ENCODE results near the gene ZNF484.
"Not testable (repeated sequence)": the region's sequence is repeated elsewhere in the genome, so short reads cannot be mapped to it uniquely, and the experiment has no call there.

Gene ZNF484

DNA sequence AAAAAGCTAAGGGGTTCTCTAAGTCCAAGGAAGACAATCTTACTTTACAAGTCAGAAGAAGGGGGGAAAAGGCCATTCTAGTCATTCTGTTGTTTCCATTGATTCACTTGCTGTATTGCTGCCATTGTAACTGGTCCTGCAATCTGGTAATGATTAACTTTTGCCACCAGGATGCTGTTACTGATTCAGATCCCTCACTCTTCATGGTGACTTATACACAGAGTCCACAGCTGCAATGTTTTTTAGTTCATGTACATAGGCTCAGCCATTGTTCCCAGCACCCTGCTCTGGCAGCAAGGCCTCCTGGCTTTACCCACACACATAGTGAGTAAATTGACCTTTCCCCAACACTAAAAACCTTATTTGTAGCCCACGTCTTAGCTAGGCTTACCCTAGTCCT, 57.9 kb downstream of the ZNF484 start:
- H3K4me3 ChIP-seq (ENCODE audit: low read length); H3K27ac ChIP-seq (ENCODE audit: low read length); H3K4me1 ChIP-seq (ENCODE audit: control insufficient read depth, insufficient read depth, low read length); H3K9me3 ChIP-seq (ENCODE audit: control insufficient read depth, insufficient read depth, low read length); H3K27me3 ChIP-seq (ENCODE audit: control insufficient read depth, insufficient read depth, low read length); DNase-seq (ENCODE audit: low read depth, low spot score); H3K36me3 ChIP-seq (ENCODE audit: control insufficient read depth, insufficient read depth, low read length): not testable (repeated sequence)
- no CpG with 5 or more reads among the region's 1 CpG for WGBS (ENCODE audit: insufficient coverage, insufficient read length)

DNA sequence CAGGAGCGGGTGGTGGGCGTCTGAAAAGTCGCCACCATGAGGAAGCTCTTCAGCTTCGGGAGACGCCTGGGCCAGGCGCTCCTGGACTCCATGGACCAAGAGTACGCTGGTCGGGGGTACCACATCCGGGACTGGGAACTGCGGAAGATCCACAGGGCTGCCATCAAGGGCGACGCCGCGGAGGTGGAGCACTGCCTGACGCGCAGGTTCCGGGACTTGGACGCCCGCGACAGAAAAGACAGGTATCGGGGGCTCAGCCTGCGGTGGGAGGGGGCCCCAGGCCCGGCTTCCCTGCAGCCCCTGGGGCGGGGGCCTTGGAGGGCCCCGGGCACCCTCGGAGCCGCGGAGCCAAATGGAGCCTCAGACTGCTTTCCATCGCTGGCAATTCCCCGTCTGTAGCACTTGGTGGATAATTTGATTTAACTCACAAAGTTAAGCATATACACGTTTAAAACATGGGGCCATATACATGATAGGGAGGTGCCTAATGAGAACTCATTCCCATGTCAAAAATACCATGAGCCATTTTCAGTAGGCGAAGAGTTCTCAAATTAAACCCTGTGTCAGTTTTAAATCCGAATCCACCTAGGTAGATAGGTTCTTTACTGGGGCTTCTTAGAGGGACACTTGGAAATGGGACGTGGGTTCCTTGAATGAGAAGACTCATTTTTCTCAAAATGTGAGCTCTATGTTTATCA, 68.1 kb downstream of the ZNF484 start:
- Histone ChIP-seq H3K27me3 (ENCODE audit: control insufficient read depth, insufficient read depth, low read length) (peaks cover 38% of the 10 kb centered on the region; the same call in 1 of the 2 replicates), H3K4me3 (ENCODE audit: low read length) (peak overlapping the region; percentile 12; the same call in 1 of the 2 replicates)
- DNase-seq (ENCODE audit: low read depth, low spot score): not testable (repeated sequence)

DNA sequence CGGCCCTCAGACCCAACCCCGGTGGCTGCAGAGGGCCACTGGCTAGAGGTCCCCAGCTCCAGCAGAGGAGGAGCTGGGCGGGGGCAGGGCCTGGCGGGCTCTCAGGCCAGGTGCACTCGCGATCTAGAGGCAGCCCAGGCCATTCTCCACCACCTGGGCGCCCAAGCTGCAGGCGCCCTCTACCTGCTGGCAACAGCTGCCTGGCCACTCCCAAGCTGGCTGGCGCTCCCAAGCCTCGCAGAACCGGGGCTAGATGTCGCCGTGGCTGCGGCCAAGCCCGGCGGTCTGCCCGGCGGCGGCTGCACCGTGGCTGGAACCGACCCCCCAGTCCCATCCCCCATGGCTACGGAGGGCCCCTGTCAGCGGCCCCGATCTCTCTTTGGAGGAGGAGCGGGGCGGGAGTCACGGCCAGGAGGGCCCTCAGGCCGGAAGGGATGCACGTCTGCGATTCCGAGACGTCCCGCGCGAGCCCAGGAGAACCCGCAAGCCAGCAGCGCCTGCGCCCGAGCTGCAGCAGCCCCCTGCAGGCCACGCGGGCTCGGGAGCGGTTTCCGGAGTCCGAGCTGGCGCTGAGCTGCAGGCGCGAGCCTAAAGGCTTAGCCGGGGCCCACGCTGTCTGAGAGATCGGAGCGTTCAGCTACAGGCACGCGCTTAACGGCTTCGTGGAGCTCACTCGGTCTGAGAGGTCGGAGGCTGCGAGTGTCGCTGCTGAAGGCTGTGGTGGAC, 68.9 kb downstream of the ZNF484 start:
- Histone ChIP-seq H3K36me3 (ENCODE audit: control insufficient read depth, insufficient read depth, low read length) (no peaks in the 10 kb centered on the region), H3K4me3 (ENCODE audit: low read length) (peak overlapping the region; percentile 2; the same call in 1 of the 2 replicates), H3K9me3 (ENCODE audit: control insufficient read depth, insufficient read depth, low read length) (no peaks in the 10 kb centered on the region), H3K27me3 (ENCODE audit: control insufficient read depth, insufficient read depth, low read length) (peaks cover 40% of the 10 kb centered on the region; the same call in 1 of the 2 replicates), H3K27ac (ENCODE audit: low read length) (no peak overlapping the region), H3K4me1 (ENCODE audit: control insufficient read depth, insufficient read depth, low read length) (0 out of 2 replicates have a peak, but pooled peaks cover 2% of the 10 kb centered on the region)
- no CpG with 5 or more reads among the region's 60 CpGs for WGBS (ENCODE audit: insufficient coverage, insufficient read length)
- peak; percentile 35 for DNase-seq (ENCODE audit: low read depth, low spot score)

More for the DNA sequence above, 68.1 kb downstream of the ZNF484 start:
- no CpG with 5 or more reads among the region's 34 CpGs for WGBS (ENCODE audit: insufficient coverage, insufficient read length)
- H3K4me1 ChIP-seq (ENCODE audit: control insufficient read depth, insufficient read depth, low read length); H3K9me3 ChIP-seq (ENCODE audit: control insufficient read depth, insufficient read depth, low read length); H3K36me3 ChIP-seq (ENCODE audit: control insufficient read depth, insufficient read depth, low read length); H3K27ac ChIP-seq (ENCODE audit: low read length): not testable (repeated sequence)

DNA sequence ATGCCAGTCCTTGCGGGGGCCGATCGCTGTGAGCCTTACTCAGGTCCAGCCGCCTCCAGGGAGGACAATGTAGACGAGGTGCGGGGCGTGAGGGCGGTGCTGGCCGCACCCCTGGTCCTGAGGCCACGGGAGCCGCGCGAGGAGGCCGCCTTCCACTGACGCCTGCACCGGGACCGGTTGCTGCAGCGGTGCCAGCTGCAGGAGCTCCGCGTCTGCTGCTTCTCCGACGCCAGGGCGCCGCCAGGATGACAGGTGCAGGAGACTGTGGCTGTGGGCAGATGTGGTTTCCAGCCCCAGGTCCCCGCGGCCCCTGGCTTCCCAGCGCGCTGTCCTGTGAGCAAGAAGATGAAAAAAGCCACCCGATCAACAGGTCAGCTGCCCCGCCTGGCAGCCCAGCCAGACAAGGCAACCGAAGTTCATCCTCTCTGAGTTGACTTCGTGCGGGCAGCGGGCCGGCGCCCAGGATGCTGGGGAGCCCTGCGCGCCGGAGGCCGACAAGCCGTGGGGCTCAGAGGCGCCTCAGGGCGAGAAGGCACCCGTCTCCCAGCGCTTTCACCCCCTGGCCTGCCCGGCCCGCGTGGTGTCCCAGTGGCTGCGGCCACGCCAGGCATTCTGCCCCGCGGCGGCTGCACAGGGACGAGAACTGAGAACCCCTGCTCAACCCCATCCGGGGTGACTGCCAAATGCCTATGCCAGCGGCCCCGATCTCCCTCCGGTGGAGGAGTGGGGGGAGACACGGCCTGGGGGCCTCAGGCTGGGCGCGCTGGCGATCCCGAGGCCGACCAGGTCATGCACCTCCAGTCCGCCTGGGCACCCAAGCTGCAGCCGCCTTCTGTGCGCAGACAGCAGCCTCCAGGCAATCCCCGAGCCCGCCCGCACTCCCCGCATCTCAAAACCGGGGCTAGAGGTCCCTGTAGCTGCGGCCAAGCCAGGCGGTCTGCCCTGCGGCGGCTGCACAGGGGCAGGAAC, 69.8 kb downstream of the ZNF484 start:
- WGBS (ENCODE audit: insufficient coverage, insufficient read length): no CpG with 5 or more reads among the region's 76 CpGs
- H3K27ac ChIP-seq (ENCODE audit: low read length): no peak overlapping the region
- no peaks in the 10 kb centered on the region for H3K36me3 ChIP-seq (ENCODE audit: control insufficient read depth, insufficient read depth, low read length)
- H3K4me3 ChIP-seq (ENCODE audit: low read length): peak overlapping the region; percentile 2; the same call in 1 of the 2 replicates
- 0 out of 2 replicates have a peak, but pooled peaks cover 2% of the 10 kb centered on the region for H3K4me1 ChIP-seq (ENCODE audit: control insufficient read depth, insufficient read depth, low read length)
- peaks cover 40% of the 10 kb centered on the region; the same call in 1 of the 2 replicates for H3K27me3 ChIP-seq (ENCODE audit: control insufficient read depth, insufficient read depth, low read length)
- H3K9me3 ChIP-seq (ENCODE audit: control insufficient read depth, insufficient read depth, low read length): no peaks in the 10 kb centered on the region
- DNase-seq (ENCODE audit: low read depth, low spot score): no peak

DNA sequence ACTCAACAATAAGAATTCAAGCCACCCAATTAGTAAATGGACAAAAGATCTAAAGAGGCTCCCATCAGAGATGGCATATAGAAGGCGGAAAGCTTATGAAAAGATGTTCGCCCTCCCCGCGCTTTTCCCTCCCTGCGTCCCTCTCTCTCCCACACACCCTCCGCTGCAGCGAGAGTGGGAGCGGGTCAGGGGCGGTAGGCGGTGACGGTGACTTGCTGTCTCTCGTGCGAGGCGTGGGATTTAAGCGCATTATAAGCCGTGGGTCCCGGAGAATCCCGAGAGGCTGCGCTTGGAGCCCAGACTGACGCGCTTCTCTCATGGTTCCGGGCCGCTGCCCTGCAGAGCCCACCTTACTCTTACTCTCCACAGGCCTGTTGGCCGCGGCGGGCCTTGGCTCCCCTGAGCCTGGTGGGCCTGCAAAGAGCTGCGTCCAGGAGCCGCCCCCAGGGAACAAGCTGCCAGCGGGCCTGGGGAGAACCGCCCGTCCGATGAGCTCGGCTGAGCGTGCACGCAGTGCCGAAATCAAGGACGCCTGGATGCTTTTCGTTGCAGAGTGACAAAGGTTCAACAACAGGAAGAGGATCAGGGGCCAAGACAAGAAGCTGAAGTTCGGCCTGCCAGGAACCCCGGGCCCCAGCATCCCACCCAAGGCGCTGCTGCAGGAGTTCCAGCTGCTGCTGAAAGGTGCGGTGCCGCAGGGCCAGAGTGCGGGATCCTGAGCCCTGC, 70.6 kb downstream of the ZNF484 start:
- H3K4me3 ChIP-seq (ENCODE audit: low read length): no peak overlapping the region
- H3K4me1 ChIP-seq (ENCODE audit: control insufficient read depth, insufficient read depth, low read length): 0 out of 2 replicates have a peak, but pooled peaks cover 2% of the 10 kb centered on the region
- H3K36me3 ChIP-seq (ENCODE audit: control insufficient read depth, insufficient read depth, low read length): no peaks in the 10 kb centered on the region
- no peak overlapping the region for H3K27ac ChIP-seq (ENCODE audit: low read length)
- WGBS (ENCODE audit: insufficient coverage, insufficient read length): no CpG with 5 or more reads among the region's 44 CpGs
- H3K27me3 ChIP-seq (ENCODE audit: control insufficient read depth, insufficient read depth, low read length): peaks cover 40% of the 10 kb centered on the region; the same call in 1 of the 2 replicates
- no peaks in the 10 kb centered on the region for H3K9me3 ChIP-seq (ENCODE audit: control insufficient read depth, insufficient read depth, low read length)
- DNase-seq (ENCODE audit: low read depth, low spot score): no peak

DNA sequence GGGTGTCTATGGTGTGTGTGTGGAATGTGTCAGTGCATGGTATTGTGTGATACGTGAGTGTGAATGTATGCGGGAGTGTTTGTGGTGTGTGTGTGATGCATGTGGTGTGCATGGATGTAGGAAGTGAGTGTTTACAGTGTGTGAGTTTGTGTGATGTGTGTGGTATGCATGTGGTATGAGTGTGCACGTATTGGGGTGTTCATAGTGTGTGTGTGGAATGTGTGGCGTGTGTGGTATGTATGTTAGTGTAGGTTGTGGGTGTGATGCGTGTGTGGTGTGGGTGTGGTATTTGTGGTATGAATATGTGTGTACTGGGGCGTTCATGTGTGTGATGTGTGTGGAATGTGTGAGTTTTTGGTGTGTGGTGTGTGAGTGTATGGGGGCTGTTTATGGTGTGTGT, 73.1 kb downstream of the ZNF484 start:
- no peak for DNase-seq (ENCODE audit: low read depth, low spot score)
- 100% methylated on average over 6 of the region's 6 CpGs for WGBS (ENCODE audit: insufficient coverage, insufficient read length)
- H3K27me3 ChIP-seq (ENCODE audit: control insufficient read depth, insufficient read depth, low read length): peaks cover 34% of the 10 kb centered on the region; the same call in 1 of the 2 replicates

DNA sequence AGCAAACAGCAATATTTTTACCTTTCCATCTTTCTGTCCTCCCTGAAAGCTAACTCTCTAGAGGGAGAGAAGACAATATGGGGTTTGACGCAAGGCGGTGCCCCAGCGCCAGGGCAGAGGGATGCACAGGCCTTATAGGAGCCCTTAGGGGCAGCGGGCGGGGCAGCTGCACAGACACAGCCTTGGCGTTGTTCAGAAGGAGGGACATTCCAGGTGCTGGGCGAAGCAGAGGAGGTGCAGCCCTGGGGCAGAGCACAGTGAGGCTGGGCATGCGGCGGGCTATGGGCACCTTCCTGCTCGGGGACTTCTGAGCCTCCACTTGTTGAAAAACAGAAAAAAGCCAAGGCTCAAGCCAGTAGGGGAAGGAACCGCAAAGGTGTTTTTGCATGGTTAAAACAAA, 79.5 kb downstream of the ZNF484 start:
- H3K9me3 ChIP-seq (ENCODE audit: control insufficient read depth, insufficient read depth, low read length): no peaks in the 10 kb centered on the region
- H3K4me3 ChIP-seq (ENCODE audit: low read length): no peak overlapping the region
- H3K36me3 ChIP-seq (ENCODE audit: control insufficient read depth, insufficient read depth, low read length): no peaks in the 10 kb centered on the region
- H3K27ac ChIP-seq (ENCODE audit: low read length): no peak overlapping the region
- no peak for DNase-seq (ENCODE audit: low read depth, low spot score)
- no CpG with 5 or more reads among the region's 11 CpGs for WGBS (ENCODE audit: insufficient coverage, insufficient read length)
- H3K27me3 ChIP-seq (ENCODE audit: control insufficient read depth, insufficient read depth, low read length): no peaks in the 10 kb centered on the region
- H3K4me1 ChIP-seq (ENCODE audit: control insufficient read depth, insufficient read depth, low read length): no peaks in the 10 kb centered on the region

More for the DNA sequence above, 73.1 kb downstream of the ZNF484 start:
- Histone ChIP-seq H3K9me3 (ENCODE audit: control insufficient read depth, insufficient read depth, low read length) (no peaks in the 10 kb centered on the region), H3K4me3 (ENCODE audit: low read length) (no peak overlapping the region), H3K4me1 (ENCODE audit: control insufficient read depth, insufficient read depth, low read length) (0 out of 2 replicates have a peak, but pooled peaks cover 2% of the 10 kb centered on the region), H3K36me3 (ENCODE audit: control insufficient read depth, insufficient read depth, low read length) (no peaks in the 10 kb centered on the region), H3K27ac (ENCODE audit: low read length) (no peak overlapping the region)

DNA sequence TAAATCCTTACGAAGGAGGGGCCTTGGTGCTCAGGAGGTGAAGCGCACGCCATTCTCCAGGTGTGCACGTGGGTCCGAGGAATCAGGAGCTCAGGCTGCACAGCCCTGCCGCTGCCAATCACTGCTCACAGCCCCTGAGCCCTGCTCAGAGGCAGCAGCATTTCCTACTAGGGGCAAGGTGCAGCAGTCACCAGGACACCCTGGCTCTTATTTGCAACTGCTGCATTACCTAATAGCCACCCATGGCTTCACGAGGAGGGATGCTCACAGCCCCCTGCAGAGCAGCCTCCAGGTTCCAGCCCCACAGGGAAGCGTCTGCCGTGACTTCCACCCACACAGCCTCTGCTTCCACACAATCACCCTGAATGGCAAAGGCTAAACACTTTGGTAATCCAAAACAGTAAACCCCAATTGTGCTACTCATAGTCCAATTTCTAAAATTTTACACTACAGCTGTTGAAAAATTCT, 81.5 kb downstream of the ZNF484 start:
- not testable (repeated sequence) for DNase-seq (ENCODE audit: low read depth, low spot score); H3K36me3 ChIP-seq (ENCODE audit: control insufficient read depth, insufficient read depth, low read length); H3K4me3 ChIP-seq (ENCODE audit: low read length); H3K27me3 ChIP-seq (ENCODE audit: control insufficient read depth, insufficient read depth, low read length); H3K27ac ChIP-seq (ENCODE audit: low read length); H3K9me3 ChIP-seq (ENCODE audit: control insufficient read depth, insufficient read depth, low read length); H3K4me1 ChIP-seq (ENCODE audit: control insufficient read depth, insufficient read depth, low read length)
- WGBS (ENCODE audit: insufficient coverage, insufficient read length): no CpG with 5 or more reads among the region's 9 CpGs

DNA sequence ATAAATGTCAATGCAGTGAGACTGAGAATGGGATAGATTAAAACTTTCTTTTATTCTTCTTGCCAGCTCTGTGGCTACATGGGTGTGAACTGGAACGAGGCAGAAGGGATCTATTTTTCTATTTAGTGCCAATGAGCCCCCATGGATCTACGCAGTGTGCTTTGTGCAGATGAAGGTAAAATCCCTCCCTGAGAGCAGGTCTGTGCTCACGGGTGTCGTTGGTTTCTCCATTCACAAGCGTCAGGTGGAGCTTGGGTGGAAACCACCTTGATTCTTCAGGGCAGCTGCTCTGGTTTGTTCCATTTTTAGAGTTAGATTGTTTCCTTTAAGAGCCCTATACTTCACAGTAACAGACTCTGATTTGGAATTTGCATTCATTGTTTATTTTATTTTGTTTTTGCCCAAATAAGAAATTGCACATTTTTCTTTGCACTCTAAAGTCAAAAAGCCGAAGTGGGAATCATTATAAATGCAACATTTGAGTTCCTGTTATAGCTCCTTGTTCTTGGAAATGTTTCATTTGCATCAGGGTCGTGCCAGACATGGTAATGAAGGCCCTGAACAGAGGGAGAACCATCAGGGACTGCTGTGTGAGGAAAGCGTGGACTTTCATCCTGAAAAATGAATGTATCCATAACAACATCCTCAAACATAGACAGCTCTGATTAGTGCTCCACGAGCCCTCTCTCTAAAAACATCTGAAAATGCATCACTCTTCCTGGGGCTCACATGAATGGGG, 82.1 kb downstream of the ZNF484 start:
- H3K27ac ChIP-seq (ENCODE audit: low read length): no peak overlapping the region
- no peaks in the 10 kb centered on the region for H3K27me3 ChIP-seq (ENCODE audit: control insufficient read depth, insufficient read depth, low read length)
- H3K4me1 ChIP-seq (ENCODE audit: control insufficient read depth, insufficient read depth, low read length): no peaks in the 10 kb centered on the region
- no peak overlapping the region for H3K4me3 ChIP-seq (ENCODE audit: low read length)
- no peaks in the 10 kb centered on the region for H3K9me3 ChIP-seq (ENCODE audit: control insufficient read depth, insufficient read depth, low read length)
- H3K36me3 ChIP-seq (ENCODE audit: control insufficient read depth, insufficient read depth, low read length): no peaks in the 10 kb centered on the region
- no CpG with 5 or more reads among the region's 9 CpGs for WGBS (ENCODE audit: insufficient coverage, insufficient read length)
- DNase-seq (ENCODE audit: low read depth, low spot score): no peak

All from iPS DF 6.9 (cell line).